IMR-90 (cell line): ENCODE measurements around the gene TALDO1. TPM values are rescaled to one million over a fixed set of nuclear protein-coding genes. Genes with fewer than 3 reads are reported as not detected.

ENCODE experiments used
- ATAC-seq: fragments of 200-7000 bp; cut with Tn5 transposase; 2 replicates; pipeline ENCODE4 v1.9.1; 2020; ENCODE audit warnings: low read depth, mild to moderate bottlenecking, moderate library complexity
- BruUV-seq: library from RNA; stranded (reverse); fragments of 400-500 nt; replicated peaks from 2 replicates; lab custom pipeline; 2021; lab: Mats Ljungman, UMichigan
- CTCF ChIA-PET: fragments of 300-600 bp; formaldehyde crosslinking; extraction: SDS; loops from one replicate; lab custom pipeline; 2021; ENCODE audit warnings: antibody characterized with exemption; lab: Yijun Ruan, JAX
- POLR2A ChIA-PET: fragments of 300-600 bp; sonication (Branson Sonifier 250); formaldehyde crosslinking; loops from one replicate; lab custom pipeline; 2022; ENCODE audit warnings: antibody characterized with exemption; ENCODE audit not compliant: unreplicated experiment; lab: Charles Lee
- DNase-seq: peaks from one replicate; pipeline ENCODE4 v3.0.0; 2013
- H2AFZ ChIP-seq: replicated peaks from 2 replicates; pipeline ENCODE3; 2013; ENCODE audit warnings: low read length, mild to moderate bottlenecking; ENCODE audit not compliant: poor library complexity
- H2AK5ac ChIP-seq: 2 replicates; pipeline ENCODE4 v1.6.1; 2013; ENCODE audit warnings: low read depth, low read length, inconsistent platforms
- H2AK9ac ChIP-seq: replicated peaks from 2 replicates; pipeline ENCODE3; 2013; ENCODE audit warnings: mild to moderate bottlenecking, low read depth, low read length, moderate library complexity; ENCODE audit not compliant: poor library complexity
- H2BK120ac ChIP-seq: 2 replicates; pipeline ENCODE4 v1.6.1; 2013; ENCODE audit warnings: low read depth, low read length, inconsistent platforms
- H2BK15ac ChIP-seq: 3 replicates; pipeline ENCODE4 v1.6.1; 2013; ENCODE audit warnings: low read depth, low read length, inconsistent platforms
- H2BK20ac ChIP-seq: 2 replicates; pipeline ENCODE4 v1.6.1; 2013; ENCODE audit warnings: low read depth, mild to moderate bottlenecking, inconsistent platforms, low read length, moderate library complexity
- H2BK5ac ChIP-seq: 2 replicates; pipeline ENCODE4 v1.6.1; 2013; ENCODE audit warnings: mild to moderate bottlenecking, low read depth, low read length, inconsistent platforms; ENCODE audit not compliant: poor library complexity, severe bottlenecking
- H3K14ac ChIP-seq: replicated peaks from 2 replicates; pipeline ENCODE4 v1.6.1; 2013; ENCODE audit warnings: low read depth, low read length, inconsistent platforms
- H3K18ac ChIP-seq: 2 replicates; pipeline ENCODE4 v1.6.1; 2013; ENCODE audit warnings: low read depth, low read length, control low read depth
- H3K23ac ChIP-seq: 2 replicates; pipeline ENCODE4 v1.6.1; 2013; ENCODE audit warnings: low read depth, low read length, inconsistent platforms
- H3K27ac ChIP-seq: 2 replicates; pipeline ENCODE4 v1.5.1; 2013; ENCODE audit warnings: mild to moderate bottlenecking, control low read depth, low read length; ENCODE audit not compliant: insufficient read depth
- H3K27me3 ChIP-seq: 2 replicates; pipeline ENCODE4 v1.6.1; 2013; ENCODE audit warnings: low read length; ENCODE audit not compliant: control insufficient read depth, insufficient read depth
- H3K36me3 ChIP-seq: 2 replicates; pipeline ENCODE4 v1.6.1; 2013; ENCODE audit warnings: low read length, mixed read lengths; ENCODE audit not compliant: control insufficient read depth, insufficient read depth
- H3K4ac ChIP-seq: 2 replicates; pipeline ENCODE4 v1.6.1; 2013; ENCODE audit warnings: low read depth, low read length, inconsistent platforms
- H3K4me1 ChIP-seq: 2 replicates; pipeline ENCODE4 v1.6.1; 2013; ENCODE audit warnings: low read length, mixed read lengths; ENCODE audit not compliant: control insufficient read depth, insufficient read depth
- H3K4me2 ChIP-seq: 2 replicates; pipeline ENCODE4 v1.6.1; 2013; ENCODE audit warnings: low read depth, mild to moderate bottlenecking, control low read depth, low read length, moderate library complexity
- H3K4me3 ChIP-seq: 2 replicates; pipeline ENCODE4 v1.5.1; 2013; ENCODE audit warnings: low read depth, mild to moderate bottlenecking, control low read depth, low read length, moderate library complexity; ENCODE audit not compliant: insufficient read depth
- H3K56ac ChIP-seq: 2 replicates; pipeline ENCODE4 v1.6.1; 2013; ENCODE audit warnings: low read length, inconsistent platforms; ENCODE audit not compliant: insufficient read depth; ENCODE audit errors: extremely low read depth
- H3K79me1 ChIP-seq, 2 experiments: 2 replicates each; pipeline ENCODE4 v1.6.1; 2013; ENCODE audit warnings: low read length in 2 of 2, inconsistent platforms in 1 of 2, low read depth in 1 of 2
- H3K9ac ChIP-seq: 2 replicates; pipeline ENCODE4 v1.6.1; 2013; ENCODE audit warnings: low read depth, low read length, control low read depth
- H3K9me1 ChIP-seq: 2 replicates; pipeline ENCODE4 v1.6.1; 2013; ENCODE audit warnings: low read length, inconsistent platforms; ENCODE audit not compliant: insufficient read depth
- H3K9me3 ChIP-seq: 2 replicates; pipeline ENCODE4 v1.6.1; 2013; ENCODE audit warnings: low read length; ENCODE audit not compliant: control insufficient read depth, insufficient read depth
- H4K20me1 ChIP-seq: 2 replicates; pipeline ENCODE4 v1.6.1; 2013; ENCODE audit warnings: low read length, inconsistent platforms; ENCODE audit not compliant: insufficient read depth
- H4K5ac ChIP-seq: 2 replicates; pipeline ENCODE4 v1.6.1; 2013; ENCODE audit warnings: mild to moderate bottlenecking, low read depth, low read length, control low read depth
- H4K8ac ChIP-seq, 2 experiments: 2 replicates each; pipeline ENCODE4 v1.6.1; 2013; ENCODE audit warnings: low read depth in 2 of 2, low read length in 2 of 2, control low read depth in 1 of 2, inconsistent platforms in 1 of 2
- H4K91ac ChIP-seq: 2 replicates; pipeline ENCODE4 v1.6.1; 2013; ENCODE audit warnings: low read depth, low read length, inconsistent platforms; ENCODE audit not compliant: insufficient read depth
- BHLHE40 ChIP-seq: fragments of 150-350 bp; IDR thresholded peaks from 2 replicates; pipeline ENCODE4 v1.6.1; 2016; ENCODE audit warnings: mild to moderate bottlenecking, low read depth, low read length
- CEBPB ChIP-seq: IDR thresholded peaks from 2 replicates; pipeline ENCODE4 v1.6.1; 2012; ENCODE audit warnings: low read depth, low read length, improper control_type of control experiment
- CHD1 ChIP-seq: IDR thresholded peaks from 2 replicates; pipeline ENCODE4 v1.6.1; 2012; ENCODE audit warnings: low read depth, low read length, improper control_type of control experiment
- CTCF ChIP-seq: conservative IDR thresholded peaks from 2 replicates; pipeline ENCODE4 v1.5.1; 2012; ENCODE audit warnings: mild to moderate bottlenecking, low read depth, low read length, improper control_type of control experiment
- ELK1 ChIP-seq: fragments of 150-350 bp; IDR thresholded peaks from 2 replicates; pipeline ENCODE4 v1.6.1; 2016; ENCODE audit warnings: low read depth, mild to moderate bottlenecking, low read length, moderate library complexity, borderline replicate concordance
- FOS ChIP-seq: fragments of 150-350 bp; IDR thresholded peaks from 2 replicates; pipeline ENCODE4 v1.6.1; 2016; ENCODE audit warnings: low read depth, low read length
- MAZ ChIP-seq: IDR thresholded peaks from 2 replicates; pipeline ENCODE4 v1.6.1; 2012; ENCODE audit warnings: low read depth, mild to moderate bottlenecking, low read length, improper control_type of control experiment, moderate library complexity, borderline replicate concordance
- NFE2L2 ChIP-seq: fragments of 150-350 bp; IDR thresholded peaks from 2 replicates; pipeline ENCODE4 v1.6.1; 2016; ENCODE audit warnings: low read depth, mild to moderate bottlenecking, low read length
- POLR2A ChIP-seq: IDR thresholded peaks from 2 replicates; pipeline ENCODE4 v1.6.1; 2012; ENCODE audit warnings: mild to moderate bottlenecking, low read depth, low read length
- RAD21 ChIP-seq: IDR thresholded peaks from 2 replicates; pipeline ENCODE4 v1.6.1; 2012; ENCODE audit warnings: low read length, improper control_type of control experiment
- RCOR1 ChIP-seq: IDR thresholded peaks from 2 replicates; pipeline ENCODE4 v1.6.1; 2012; ENCODE audit warnings: mild to moderate bottlenecking, low read length, improper control_type of control experiment; ENCODE audit not compliant: insufficient replicate concordance
- RFX5 ChIP-seq: IDR thresholded peaks from 2 replicates; pipeline ENCODE4 v1.8.0; 2012; ENCODE audit warnings: low read depth, mild to moderate bottlenecking, low read length, moderate library complexity
- SMC3 ChIP-seq: fragments of 150-350 bp; IDR thresholded peaks from 2 replicates; pipeline ENCODE4 v1.6.1; 2016; ENCODE audit warnings: low read depth, mild to moderate bottlenecking, antibody characterized with exemption, low read length, moderate library complexity
- USF2 ChIP-seq: fragments of 150-350 bp; IDR thresholded peaks from 2 replicates; pipeline ENCODE4 v1.6.1; 2017; ENCODE audit warnings: mild to moderate bottlenecking, antibody characterized with exemption, low read length, low read depth
- WGBS, 2 experiments: methylation state at CpG; one replicate each; pipeline versions ENCODE4 v1.1.5 to v1.1.7; 2013; ENCODE audit warnings: missing lambda C conversion rate in 2 of 2; ENCODE audit not compliant: insufficient read length in 1 of 2; ENCODE audit errors: extremely low coverage in 2 of 2; 5-methylcytosine and 5-hydroxymethylcytosine counted together
- dilution Hi-C: fragments of 300-500 bp; cut with HindIII; formaldehyde crosslinking; loops from one replicate; pipeline ENCODE4 v1.14.3; 2018; ENCODE audit warnings: low sequenced_read_pairs; ENCODE audit not compliant: unreplicated experiment
- in situ Hi-C: fragments of 300-500 bp; cut with MboI; formaldehyde crosslinking; loops from 3 replicates; pipeline ENCODE4 v1.14.3; 2019; ENCODE audit warnings: low sequenced_read_pairs, inconsistent platforms, mixed read lengths
- intact Hi-C: fragments of 100-400 bp; cut with micrococcal nuclease; formaldehyde crosslinking; loops from 2 replicates; pipeline ENCODE4 v1.10.0; 2022
- polyA plus RNA-seq, 3 experiments: library from polyadenylated mRNA; depleted of rRNA; stranded (reverse); fragments of >200 nt; gene quantifications; 2 replicates each; pipeline ENCODE4 v1.2.3, GENCODE V29; 2012; ENCODE audit warnings: low replicate concordance in 1 of 3
- total RNA-seq: library from RNA; depleted of rRNA; stranded (reverse); fragments of >200 nt; gene quantifications from 2 replicates; pipeline ENCODE4 v1.2.3, GENCODE V29; 2012

The TALDO1 gene
- total and polyA plus RNA-seq, 2 of the 4 experiments (the other 2 are of a cell fraction) = 147 to 210 TPM

GRCh38 chr11:810040-810567, 62.8 kb downstream of the TALDO1 start:
- peak overlapping the region; percentile 60 for H3K56ac ChIP-seq

More at GRCh38 chr11:810040-810567, 62.8 kb downstream of the TALDO1 start:
- Histone ChIP-seq H3K4me1 (peaks cover 6% of the 10 kb centered on the region), H3K27ac (peak overlapping the region; percentile 74), H3K14ac (peak overlapping the region; percentile 68), H3K9ac (peak overlapping the region; percentile 85), H3K23ac (peak overlapping the region; percentile 52), H3K79me1 (peaks cover 27 to 57% of the 10 kb centered on the region in 2 experiments), H3K36me3 (peaks cover 30% of the 10 kb centered on the region), H3K9me1 (no peaks in the 10 kb centered on the region), H2BK5ac (peak overlapping the region; percentile 67), H3K4me2 (peak overlapping the region; percentile 90), H2BK120ac (no peak overlapping the region), H4K8ac (peak overlapping the region; percentile 54 to 55; a peak in 2 of 4 replicates), H3K4ac (peak overlapping the region; percentile 84), H4K91ac (peak overlapping the region; percentile 54), H2AK9ac (peak overlapping the region; percentile 97), H3K27me3 (no peaks in the 10 kb centered on the region), H2BK20ac (no peak overlapping the region), H4K5ac (no peak overlapping the region), H3K4me3 (peak overlapping the region; percentile 86), H2AK5ac (peak overlapping the region; percentile 97), H4K20me1 (peaks cover 38% of the 10 kb centered on the region), H3K9me3 (no peaks in the 10 kb centered on the region), H3K18ac (no peak overlapping the region), H2AFZ (peak overlapping the region; percentile 64), H2BK15ac (no peak overlapping the region)
- ATAC-seq (peak; percentile 0), DNase-seq (no peak)
- TF ChIP-seq BHLHE40 = no peak
- TF ChIP-seq RCOR1 = no peak
- TF ChIP-seq NFE2L2 = no peak
- no peak; the same call in 1 of the 2 replicates for TF ChIP-seq CHD1
- no peak for TF ChIP-seq RFX5
- no peak for TF ChIP-seq MAZ
- no peak for TF ChIP-seq USF2
- no peak for TF ChIP-seq POLR2A
- TF ChIP-seq CEBPB = no peak
- TF ChIP-seq RAD21 = no peak
- TF ChIP-seq SMC3 = no peak
- no peak for TF ChIP-seq ELK1
- no peak for TF ChIP-seq CTCF
- TF ChIP-seq FOS = no peak
- TSS peak; percentile 89 for BruUV-seq
- intact Hi-C loops = no loop called here
- dilution Hi-C loops = no loop called here
- 0% methylated on average over 35 of the region's 55 CpGs; no CpG with 5 or more reads in 1 of the 2 experiments for WGBS, 2 experiments
- ChIA-PET POLR2A (interaction anchor here (1.1 kb wide), 1 partner anchor 9 kb away, joined by 5 read pairs; the partner anchor contains the start of gene PNPLA2), CTCF (no interaction called here)
- in situ Hi-C loops = no loop called here
